GM10266 (cell line): Measurements from ENCODE around the gene WRAP73.
A peak's percentile ranks its signal among the peaks of the same experiment; 100 is the strongest.

Experiments
- DNase-seq: peaks from one replicate; pipeline ENCODE4 v3.0.0; 2012; ENCODE audit errors: extremely low spot score
- CTCF ChIP-seq: IDR thresholded peaks from 2 replicates; pipeline ENCODE4 v1.5.1; 2012; ENCODE audit warnings: mild to moderate bottlenecking, low read depth; ENCODE audit not compliant: control insufficient read depth, insufficient read depth; ENCODE audit errors: missing control alignments

WRAP73 gene, protein sequence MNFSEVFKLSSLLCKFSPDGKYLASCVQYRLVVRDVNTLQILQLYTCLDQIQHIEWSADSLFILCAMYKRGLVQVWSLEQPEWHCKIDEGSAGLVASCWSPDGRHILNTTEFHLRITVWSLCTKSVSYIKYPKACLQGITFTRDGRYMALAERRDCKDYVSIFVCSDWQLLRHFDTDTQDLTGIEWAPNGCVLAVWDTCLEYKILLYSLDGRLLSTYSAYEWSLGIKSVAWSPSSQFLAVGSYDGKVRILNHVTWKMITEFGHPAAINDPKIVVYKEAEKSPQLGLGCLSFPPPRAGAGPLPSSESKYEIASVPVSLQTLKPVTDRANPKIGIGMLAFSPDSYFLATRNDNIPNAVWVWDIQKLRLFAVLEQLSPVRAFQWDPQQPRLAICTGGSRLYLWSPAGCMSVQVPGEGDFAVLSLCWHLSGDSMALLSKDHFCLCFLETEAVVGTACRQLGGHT

DNA sequence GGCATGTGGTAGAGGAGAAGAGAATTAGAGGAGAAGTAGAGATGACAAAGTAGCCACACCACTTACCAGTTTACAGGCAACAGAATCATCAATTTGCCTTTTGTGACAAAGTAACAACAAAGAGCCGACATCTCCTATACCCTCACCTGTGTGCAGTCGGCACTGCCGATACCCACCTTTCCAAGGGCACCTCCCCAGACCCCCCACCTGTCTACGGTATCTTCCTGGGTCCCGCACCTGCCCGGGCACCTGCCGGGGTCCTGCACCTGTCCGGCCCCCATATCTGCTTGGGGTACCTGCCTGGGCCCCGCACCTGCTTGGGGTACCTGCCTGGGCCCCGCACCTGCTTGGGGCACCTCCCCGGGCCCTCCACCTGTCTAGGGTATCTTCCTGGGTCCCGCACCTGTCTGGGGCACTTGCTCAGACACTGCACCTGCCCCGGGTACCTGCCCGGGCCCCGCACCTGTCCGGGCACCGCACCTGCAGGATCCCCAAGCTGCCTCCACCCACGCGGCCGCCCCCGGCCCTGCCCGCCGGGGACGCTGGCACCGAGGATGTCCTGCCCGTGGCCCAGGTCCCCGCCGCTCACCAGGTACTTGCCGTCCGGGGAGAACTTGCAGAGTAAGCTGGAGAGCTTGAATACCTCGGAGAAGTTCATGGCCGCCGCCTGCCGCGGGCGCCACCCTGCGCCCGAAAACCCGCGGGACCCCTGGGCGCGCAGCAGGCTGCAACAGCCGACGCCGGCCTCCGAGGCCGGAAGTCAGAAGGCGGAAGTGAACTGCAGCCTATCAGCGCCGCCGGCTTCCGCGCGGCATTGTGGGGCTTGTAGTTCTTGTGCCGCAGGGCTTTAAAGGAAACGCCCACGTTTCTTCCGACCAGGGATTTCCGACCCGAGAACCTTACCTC lies at the start of gene WRAP73:
Gene WRAP73 (minus strand): TSS at position 762 of the 906 bp plus-strand sequence. CDS start 104 bp downstream, at position 658.
- peak; percentile 49 for TF ChIP-seq CTCF
- DNase-seq = peak; percentile 97

GRCh38 chr1:3699596-3699995 lies 49.7 kb upstream of the WRAP73 start:
- DNase-seq = no peak
- no peak for TF ChIP-seq CTCF

GRCh38 chr1:3698660-3699408 lies 48.9 kb upstream of the WRAP73 start:
- no peak for DNase-seq
- TF ChIP-seq CTCF = no peak

- no peak for DNase-seq
- no peak for TF ChIP-seq CTCF
Measured at GRCh38 chr1:3697810-3698209, 47.9 kb upstream of the WRAP73 start.

- no peak for DNase-seq
- TF ChIP-seq CTCF = no peak
Measured at GRCh38 chr1:3697104-3697503, 47.2 kb upstream of the WRAP73 start.

GRCh38 chr1:3696689-3697088 lies 46.8 kb upstream of the WRAP73 start:
- no peak for DNase-seq
- TF ChIP-seq CTCF = no peak
